ENCODE results near the gene TBC1D21.

- TF ChIP-seq POLR2A (IDR thresholded peaks at IDR 0.05) (no peak), CTCF (IDR thresholded peaks at IDR 0.05) (no peak), POLR2AphosphoS5 (IDR thresholded peaks at IDR 0.05) (no peak)
Observed at GRCh38 chr15:73865904-73866303, 7.5 kb upstream of the TBC1D21 start.
